GM21515 (cell line): ENCODE results near the gene FOXB1.

Experiments used
- ATAC-seq: cut with Tn5 transposase; IDR thresholded peaks from one replicate; pipeline ENCODE4 v1.9.1; 2021; ENCODE audit not compliant: unreplicated experiment

FOXB1 gene

GRCh38 chr15:59998950-59999611, 5.0 kb upstream of the FOXB1 start:
- ATAC-seq, result no peak

- no peak for ATAC-seq
These were observed 4.4 kb upstream of the FOXB1 start for GRCh38 chr15:59999612-60000112.

- ATAC-seq, result no peak
These were observed 3.8 kb upstream of the FOXB1 start for GRCh38 chr15:60000113-60000823.

- no peak for ATAC-seq
These were observed 3.1 kb upstream of the FOXB1 start for GRCh38 chr15:60000824-60001609.

GRCh38 chr15:60001610-60002527, 2.2 kb upstream of the FOXB1 start:
- ATAC-seq, result no peak

- no peak for ATAC-seq
These were observed 1.4 kb upstream of the FOXB1 start for GRCh38 chr15:60002528-60003218.

DNA sequence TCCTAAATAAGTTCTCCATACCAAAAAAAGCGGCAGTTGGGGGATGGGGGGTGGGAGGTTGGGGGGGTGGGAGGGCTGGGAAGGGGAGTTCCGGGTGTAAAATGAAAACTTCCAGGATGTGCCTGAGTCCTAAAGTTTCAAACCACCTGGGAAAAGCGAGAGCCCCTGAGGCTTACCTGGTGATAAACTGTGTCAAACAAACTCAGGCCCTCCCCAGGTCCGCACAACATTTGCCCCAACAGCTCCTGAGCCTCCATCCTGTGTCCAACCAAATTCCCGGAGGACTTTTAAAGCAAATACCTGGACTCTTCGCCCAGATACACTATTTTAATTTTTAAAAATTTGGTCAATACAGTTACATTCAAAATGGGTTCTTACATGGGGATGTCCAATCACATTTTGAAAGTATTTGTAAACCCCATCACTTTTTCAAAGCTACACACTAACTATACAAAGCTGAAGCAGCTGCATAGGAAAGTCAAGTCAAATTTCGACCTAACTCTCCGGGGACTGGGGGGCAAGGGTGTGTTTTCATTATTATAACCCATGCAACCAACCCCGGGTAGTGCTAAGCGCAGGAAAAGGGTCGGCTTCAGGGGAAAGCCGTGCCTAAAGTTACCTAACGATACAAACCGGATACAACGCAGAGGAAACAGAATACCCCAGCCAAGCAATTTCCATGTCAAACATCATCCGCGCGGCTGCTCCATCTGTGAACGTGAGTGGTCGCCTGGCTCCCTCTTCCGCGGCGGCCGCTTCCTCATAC, 685 bp upstream of the FOXB1 start:
- ATAC-seq, result no peak

DNA sequence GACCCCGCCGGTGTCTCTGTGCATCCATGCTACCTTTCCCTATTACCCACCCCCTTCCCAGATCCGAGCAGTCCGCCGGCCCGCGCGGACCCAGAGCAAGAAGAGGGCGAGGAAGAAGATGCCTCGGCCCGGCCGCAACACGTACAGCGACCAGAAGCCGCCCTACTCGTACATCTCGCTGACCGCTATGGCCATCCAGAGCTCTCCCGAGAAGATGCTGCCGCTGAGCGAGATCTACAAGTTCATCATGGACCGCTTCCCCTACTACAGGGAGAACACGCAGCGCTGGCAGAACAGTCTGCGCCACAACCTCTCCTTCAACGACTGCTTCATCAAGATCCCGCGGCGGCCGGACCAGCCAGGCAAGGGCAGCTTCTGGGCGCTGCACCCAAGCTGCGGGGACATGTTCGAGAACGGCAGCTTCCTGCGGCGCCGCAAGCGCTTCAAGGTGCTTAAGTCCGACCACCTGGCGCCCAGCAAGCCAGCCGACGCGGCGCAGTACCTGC, 788 bp downstream of the FOXB1 start:
- ATAC-seq, result no peak

DNA sequence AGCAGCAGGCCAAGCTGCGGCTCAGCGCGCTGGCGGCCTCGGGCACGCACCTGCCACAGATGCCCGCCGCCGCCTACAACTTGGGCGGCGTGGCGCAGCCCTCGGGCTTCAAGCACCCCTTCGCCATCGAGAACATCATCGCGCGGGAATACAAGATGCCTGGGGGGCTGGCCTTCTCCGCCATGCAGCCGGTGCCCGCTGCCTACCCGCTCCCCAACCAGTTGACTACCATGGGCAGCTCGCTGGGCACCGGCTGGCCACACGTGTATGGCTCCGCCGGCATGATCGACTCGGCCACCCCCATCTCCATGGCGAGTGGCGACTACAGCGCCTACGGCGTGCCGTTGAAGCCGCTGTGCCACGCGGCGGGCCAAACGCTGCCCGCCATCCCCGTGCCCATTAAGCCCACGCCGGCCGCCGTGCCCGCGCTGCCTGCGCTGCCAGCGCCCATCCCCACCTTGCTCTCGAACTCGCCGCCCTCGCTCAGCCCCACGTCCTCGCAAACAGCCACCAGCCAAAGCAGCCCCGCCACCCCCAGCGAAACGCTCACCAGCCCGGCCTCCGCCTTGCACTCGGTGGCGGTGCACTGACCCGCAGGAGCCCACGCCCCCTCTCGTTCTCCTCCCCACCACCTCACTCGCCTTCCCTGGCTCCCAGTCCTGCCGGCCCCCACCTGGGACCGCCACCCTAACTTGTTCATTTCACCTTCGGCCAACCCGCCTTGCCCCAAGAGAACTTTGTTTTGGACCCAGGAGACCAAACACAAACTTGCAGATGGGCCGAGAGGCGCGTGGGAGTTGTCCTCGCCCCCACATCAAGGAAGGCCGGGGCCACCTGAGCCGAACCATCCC, 1.5 kb downstream of the FOXB1 start:
- ATAC-seq, result no peak

DNA sequence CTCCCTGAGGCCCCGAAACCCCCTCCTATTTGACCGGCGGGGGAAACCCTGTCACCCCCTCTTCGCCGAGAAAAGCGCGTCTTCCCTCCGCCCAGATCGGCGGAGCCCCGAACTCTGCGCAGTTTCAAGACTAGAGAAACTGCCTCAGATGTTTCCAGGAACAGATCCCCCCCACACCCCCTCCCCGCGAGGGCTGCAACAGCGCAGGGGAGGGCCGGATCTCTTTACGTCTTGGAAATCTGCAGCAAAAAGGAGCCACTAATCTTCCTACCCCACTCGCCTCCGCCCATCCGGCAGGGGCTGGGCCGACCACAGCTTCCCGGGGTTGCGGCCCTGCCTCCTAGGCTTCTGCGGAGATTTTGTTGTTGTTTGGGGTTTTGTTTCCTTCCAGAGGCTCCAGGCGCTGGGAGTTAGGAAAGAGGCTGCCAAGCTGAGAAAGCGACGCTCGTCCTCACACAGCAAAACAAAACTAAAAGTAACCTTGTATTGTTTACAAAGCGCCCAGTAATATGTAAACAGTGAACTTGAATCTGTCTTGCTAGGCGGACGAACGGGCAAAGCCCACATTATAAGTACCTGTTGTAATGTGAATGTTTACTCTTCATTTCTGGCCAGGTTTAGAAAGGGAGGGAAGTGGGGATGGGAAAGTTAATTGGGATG, 2.2 kb downstream of the FOXB1 start:
- peak; percentile 78 for ATAC-seq

- no peak for ATAC-seq
These were observed 2.8 kb downstream of the FOXB1 start for GRCh38 chr15:60006873-60007272.

DNA sequence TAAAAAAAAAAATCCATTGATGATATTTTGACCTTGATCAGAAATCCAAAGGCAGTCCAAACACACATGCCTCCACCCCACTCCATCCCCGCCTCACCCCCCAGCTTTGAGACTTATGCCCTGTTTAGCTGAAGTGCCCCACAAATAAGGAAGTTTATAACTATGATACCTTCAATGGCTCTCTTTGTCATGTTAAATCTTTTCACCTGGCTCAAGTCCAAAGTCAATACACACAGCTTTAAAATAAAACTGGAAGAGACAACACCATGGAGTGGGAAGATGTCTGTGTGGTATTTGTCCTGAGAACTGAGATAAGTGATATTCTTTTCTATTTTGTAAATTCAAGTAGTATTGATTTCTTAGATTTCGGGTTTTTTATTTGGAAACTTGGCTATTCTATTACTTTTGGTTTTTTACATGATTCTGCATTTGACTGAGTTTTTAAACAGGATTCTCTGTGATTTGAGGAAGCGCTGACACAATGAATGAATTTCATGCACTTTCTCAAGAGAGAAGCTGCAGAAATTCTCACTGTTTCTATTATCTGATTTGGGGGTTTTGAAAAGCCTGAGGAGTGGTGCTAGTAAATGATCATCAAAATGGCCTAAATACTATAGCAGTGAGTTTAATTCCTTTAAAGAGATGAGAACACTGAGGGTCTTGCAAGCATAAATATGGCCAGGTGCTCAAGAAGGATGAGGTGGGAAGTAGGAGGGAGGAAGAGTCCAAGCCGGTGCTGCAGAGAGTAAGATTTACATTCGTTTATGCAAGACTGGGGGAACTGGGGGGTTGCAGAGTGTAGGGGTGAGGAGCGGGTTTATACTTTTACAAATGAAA, 5.2 kb downstream of the FOXB1 start:
- no peak for ATAC-seq

- no peak for ATAC-seq
These were observed 6.0 kb downstream of the FOXB1 start for GRCh38 chr15:60009980-60010732.

- ATAC-seq, result no peak
These were observed 6.7 kb downstream of the FOXB1 start for GRCh38 chr15:60010858-60011257.

DNA sequence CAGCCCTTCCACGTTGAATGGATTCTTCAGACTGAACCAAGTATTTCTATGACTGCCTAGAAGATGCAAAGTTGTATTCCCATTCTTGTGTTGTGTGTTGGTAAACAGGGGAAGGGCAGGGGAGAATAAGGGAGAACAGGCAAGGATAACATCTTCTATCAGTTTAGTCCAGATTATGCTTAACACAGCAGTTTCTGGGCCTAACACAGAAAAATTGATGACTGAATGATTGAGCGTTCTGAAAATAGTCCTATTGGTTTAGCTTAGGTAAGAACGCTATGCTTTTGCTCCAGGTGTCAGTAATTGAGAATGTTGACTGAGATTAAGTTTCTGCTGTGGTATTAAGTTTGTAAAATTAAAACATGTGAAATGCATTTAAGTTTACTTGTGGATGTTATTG, 8.6 kb downstream of the FOXB1 start:
- ATAC-seq, result no peak
